ENCODE results near the gene NTMT1. TPM values are rescaled to one million over a fixed set of nuclear protein-coding genes. Genes with fewer than 3 reads are reported as not detected.

NTMT1 gene
- total RNA-seq, 1 donor from 2014 or later: 40.8 TPM

DNA sequence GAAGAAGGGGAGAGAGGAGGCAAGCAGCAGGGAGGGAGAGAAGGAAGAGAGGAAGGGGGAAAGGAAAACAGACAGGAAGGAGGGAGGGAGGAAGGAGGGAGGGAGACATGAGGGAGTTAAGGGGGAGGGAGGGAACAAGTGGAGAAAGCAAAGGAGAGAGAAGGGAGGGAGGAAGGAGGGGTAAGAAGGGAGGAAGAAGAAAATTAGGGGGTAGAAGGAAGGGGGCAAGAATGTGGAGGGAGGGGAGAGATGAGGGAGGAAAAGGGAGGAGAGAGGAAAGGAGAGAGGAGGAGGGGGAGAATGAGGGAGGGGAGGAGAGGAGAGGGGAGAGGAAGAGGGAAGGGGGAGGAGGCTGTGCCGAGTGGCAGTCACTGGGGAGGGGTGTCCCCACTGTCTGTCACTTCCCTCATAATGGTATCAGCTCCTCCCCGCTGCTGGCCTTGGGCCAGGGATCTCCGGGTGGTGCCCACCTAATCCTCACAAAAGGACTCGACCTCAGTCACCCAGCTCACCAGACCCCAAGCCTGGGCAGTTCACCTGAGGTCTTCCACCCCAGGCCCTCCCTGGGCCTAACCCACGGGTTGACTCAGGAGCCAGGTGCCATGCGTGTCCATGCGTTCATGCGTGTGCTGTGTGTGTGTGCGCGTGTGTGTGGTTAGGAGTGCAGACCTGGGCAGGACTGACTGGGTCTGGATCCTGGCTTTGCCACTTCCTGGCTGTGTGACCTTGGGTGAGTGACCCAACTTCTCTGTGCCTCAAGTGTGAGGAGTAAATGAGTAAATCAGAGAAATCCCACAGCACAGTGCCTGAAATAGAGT is 23.2 kb upstream of the NTMT1 start:
- FAIRE-seq: no peak
- TF ChIP-seq, protein P1, sequence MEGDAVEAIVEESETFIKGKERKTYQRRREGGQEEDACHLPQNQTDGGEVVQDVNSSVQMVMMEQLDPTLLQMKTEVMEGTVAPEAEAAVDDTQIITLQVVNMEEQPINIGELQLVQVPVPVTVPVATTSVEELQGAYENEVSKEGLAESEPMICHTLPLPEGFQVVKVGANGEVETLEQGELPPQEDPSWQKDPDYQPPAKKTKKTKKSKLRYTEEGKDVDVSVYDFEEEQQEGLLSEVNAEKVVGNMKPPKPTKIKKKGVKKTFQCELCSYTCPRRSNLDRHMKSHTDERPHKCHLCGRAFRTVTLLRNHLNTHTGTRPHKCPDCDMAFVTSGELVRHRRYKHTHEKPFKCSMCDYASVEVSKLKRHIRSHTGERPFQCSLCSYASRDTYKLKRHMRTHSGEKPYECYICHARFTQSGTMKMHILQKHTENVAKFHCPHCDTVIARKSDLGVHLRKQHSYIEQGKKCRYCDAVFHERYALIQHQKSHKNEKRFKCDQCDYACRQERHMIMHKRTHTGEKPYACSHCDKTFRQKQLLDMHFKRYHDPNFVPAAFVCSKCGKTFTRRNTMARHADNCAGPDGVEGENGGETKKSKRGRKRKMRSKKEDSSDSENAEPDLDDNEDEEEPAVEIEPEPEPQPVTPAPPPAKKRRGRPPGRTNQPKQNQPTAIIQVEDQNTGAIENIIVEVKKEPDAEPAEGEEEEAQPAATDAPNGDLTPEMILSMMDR (IDR thresholded peaks at IDR 0.05; ENCODE audit: insufficient read depth, low read length, severe bottlenecking): no peak
- Histone ChIP-seq H3K36me3 (ENCODE audit: control insufficient read depth, insufficient read depth, low read length) (no peaks in the 10 kb centered on the region), H3K27me3 (ENCODE audit: control insufficient read depth, insufficient read depth, low read length) (no peaks in the 10 kb centered on the region), H3K4me3 (ENCODE audit: low read depth, low read length) (no peak overlapping the region)
- DNase-seq (ENCODE audit: low read depth): no peak

DNA sequence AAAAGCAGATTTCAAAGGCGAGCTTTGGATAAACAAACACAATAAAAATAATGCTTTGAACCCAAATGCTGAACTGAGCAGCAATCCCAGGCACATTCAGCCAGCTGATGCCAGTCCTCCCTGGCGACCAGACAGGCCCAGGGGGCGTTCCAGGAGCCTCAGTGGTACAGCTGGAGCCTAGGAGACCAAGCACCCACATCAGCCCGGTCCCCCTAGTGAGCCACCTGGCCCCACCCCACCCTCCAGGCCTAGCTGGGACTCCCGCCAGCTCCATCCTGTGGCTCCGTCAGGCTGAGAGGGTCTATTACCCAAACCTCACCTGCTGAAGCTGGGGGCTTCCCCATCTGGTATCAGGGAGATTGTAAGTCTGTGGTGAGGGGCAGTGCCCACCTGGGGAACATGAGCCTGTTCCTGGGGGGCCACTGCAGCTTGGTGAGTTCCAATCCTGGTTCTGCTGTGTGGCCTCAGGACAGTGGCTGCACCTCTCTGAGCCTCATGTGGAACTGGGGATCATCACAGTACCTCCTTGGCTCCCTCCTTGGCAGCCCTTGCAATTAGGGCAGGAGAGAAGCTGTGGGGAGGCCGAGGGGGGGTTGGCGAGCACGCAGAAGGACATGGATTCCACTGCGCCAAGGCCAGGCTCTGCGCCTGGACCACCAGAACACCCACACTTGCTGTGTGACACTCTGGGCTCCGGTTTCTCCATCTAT is 21.8 kb upstream of the NTMT1 start:
- Histone ChIP-seq H3K36me3 (ENCODE audit: control insufficient read depth, insufficient read depth, low read length) (no peaks in the 10 kb centered on the region), H3K4me3 (ENCODE audit: low read depth, low read length) (no peak overlapping the region), H3K27me3 (ENCODE audit: control insufficient read depth, insufficient read depth, low read length) (no peaks in the 10 kb centered on the region)
- FAIRE-seq: no peak
- DNase-seq (ENCODE audit: low read depth): no peak
- TF ChIP-seq, protein P1 (IDR thresholded peaks at IDR 0.05; ENCODE audit: insufficient read depth, low read length, severe bottlenecking): no peak

DNA sequence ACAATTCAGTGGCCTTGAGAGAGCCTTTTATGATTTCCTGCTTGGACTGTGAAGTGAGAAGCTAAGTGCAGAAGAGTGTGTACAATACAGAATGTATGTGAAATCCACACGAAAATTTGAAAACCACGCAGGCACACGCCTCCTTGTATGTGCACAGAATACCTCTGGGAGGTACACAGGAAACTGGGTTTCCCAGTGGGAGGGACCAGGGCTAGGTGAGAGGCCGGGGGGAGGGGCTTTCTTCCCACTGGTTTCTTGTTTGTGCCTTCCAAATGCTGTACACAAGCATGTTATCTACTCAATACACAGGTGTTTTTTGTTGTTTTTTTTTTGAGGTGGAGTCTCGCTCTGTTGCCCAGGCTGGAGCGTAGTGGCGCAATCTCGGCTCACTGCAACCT is 21.2 kb upstream of the NTMT1 start:
- Histone ChIP-seq H3K27me3 (ENCODE audit: control insufficient read depth, insufficient read depth, low read length) (no peaks in the 10 kb centered on the region), H3K4me3 (ENCODE audit: low read depth, low read length) (no peak overlapping the region), H3K36me3 (ENCODE audit: control insufficient read depth, insufficient read depth, low read length) (no peaks in the 10 kb centered on the region)
- TF ChIP-seq, protein P1 (IDR thresholded peaks at IDR 0.05; ENCODE audit: insufficient read depth, low read length, severe bottlenecking): no peak
- peak; percentile 10 for DNase-seq (ENCODE audit: low read depth)
- FAIRE-seq: no peak

DNA sequence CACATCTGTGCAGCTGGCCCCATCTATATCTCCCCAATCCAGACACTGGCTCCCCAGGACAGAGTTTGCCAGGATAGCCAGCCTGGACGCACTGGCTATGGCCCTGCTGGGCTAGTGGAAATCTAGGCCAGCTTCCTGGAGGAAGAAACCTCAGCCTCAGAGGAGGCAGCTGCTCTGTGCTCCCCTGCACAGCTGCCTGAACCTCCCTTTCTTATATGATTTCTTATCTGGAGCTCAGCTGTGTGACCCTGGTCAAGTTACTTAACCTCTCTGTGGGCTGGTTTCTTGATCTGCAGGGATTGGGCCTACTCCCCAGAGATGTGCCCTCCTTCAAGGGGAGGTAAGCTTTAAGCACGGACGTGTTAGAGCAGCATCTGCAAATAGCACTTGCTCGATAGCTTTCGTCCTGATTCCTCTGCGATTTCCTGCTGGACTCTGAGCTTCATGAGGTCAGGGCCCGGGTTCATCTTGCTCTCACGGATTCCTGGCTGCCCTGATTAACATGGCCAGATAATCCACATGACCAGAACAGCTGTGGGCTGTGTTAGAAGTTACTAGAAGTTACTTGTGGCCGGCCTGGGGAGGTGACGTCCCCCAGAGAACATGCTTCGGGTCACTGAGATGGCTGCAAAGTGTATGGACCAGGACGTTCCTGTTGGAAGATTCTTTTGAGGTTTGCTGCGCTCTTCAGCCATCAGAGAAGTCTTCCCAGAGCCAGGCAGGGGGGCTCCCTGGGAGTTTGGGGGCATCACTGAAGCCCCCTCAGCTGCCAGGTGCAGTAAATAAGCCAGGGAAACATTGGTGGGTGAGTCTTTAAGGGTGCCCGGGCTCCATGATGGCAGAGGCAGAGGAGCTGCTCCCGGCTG is 19.6 kb upstream of the NTMT1 start:
- no peak for DNase-seq (ENCODE audit: low read depth)
- FAIRE-seq: no peak
- Histone ChIP-seq H3K27me3 (ENCODE audit: control insufficient read depth, insufficient read depth, low read length) (no peaks in the 10 kb centered on the region), H3K36me3 (ENCODE audit: control insufficient read depth, insufficient read depth, low read length) (no peaks in the 10 kb centered on the region), H3K4me3 (ENCODE audit: low read depth, low read length) (no peak overlapping the region)
- TF ChIP-seq, protein P1 (IDR thresholded peaks at IDR 0.05; ENCODE audit: insufficient read depth, low read length, severe bottlenecking): no peak

DNA sequence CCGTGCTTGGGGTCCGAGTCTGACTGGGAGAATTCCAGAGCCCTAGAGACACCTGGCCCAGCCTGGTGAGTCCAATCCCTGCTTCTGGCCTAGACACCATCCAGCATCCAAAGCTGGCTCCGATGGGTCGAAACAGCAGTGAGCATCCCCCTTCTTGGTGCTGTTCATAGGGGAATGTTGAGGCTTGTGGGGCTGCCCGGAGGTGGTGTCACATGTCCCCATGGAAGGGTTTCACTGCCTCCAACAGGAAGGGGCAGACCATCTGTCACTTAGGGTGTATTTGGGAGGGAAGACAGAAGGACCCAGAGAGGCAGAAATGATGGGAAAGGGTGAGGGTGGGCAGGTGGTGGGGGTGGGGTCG is 19.0 kb upstream of the NTMT1 start:
- DNase-seq (ENCODE audit: low read depth) (no peak), FAIRE-seq (no peak)
- TF ChIP-seq, protein P1 (IDR thresholded peaks at IDR 0.05; ENCODE audit: insufficient read depth, low read length, severe bottlenecking): no peak
- H3K27me3 ChIP-seq (ENCODE audit: control insufficient read depth, insufficient read depth, low read length): no peaks in the 10 kb centered on the region
- H3K36me3 ChIP-seq (ENCODE audit: control insufficient read depth, insufficient read depth, low read length): no peaks in the 10 kb centered on the region
- H3K4me3 ChIP-seq (ENCODE audit: low read depth, low read length): no peak overlapping the region
